Uterus (tissue), 4 donors: ENCODE measurements around the gene KLHL17. TPM values are rescaled to one million over a fixed set of nuclear protein-coding genes. Genes with fewer than 3 reads are reported as not detected.

Source experiments
- DNase-seq, 2 donors: peaks; one replicate each; pipeline ENCODE4 v3.0.0-alpha.2; 2019 to 2020
- H3K27ac ChIP-seq, 2 donors: fragments of 200-600 bp; sonication (generic); 1 replicate in 1 of 2; 2 replicates in 1 of 2; pipeline ENCODE4 v1.5.1; 2016 to 2018
- H3K27me3 ChIP-seq, 2 donors: fragments of 200-600 bp; sonication (generic); one replicate each; pipeline ENCODE4 v1.5.1; 2018 to 2019; ENCODE audit warnings: control low read depth in 1 of 2
- H3K36me3 ChIP-seq, 2 donors: fragments of 200-600 bp; sonication (generic); one replicate each; pipeline ENCODE4 v1.5.1; 2019; ENCODE audit warnings: control low read depth in 1 of 2
- H3K4me1 ChIP-seq, 2 donors: fragments of 200-600 bp; sonication (generic); one replicate each; pipeline ENCODE4 v1.5.1; 2018 to 2019; ENCODE audit warnings: control low read depth in 1 of 2
- H3K4me3 ChIP-seq, 2 donors: fragments of 200-600 bp; sonication (generic); 1 replicate in 1 of 2; 2 replicates in 1 of 2; pipeline ENCODE4 v1.5.1; 2018 to 2019; ENCODE audit warnings: mild to moderate bottlenecking in 1 of 2
- H3K9me3 ChIP-seq, 2 donors: fragments of 200-600 bp; sonication (generic); one replicate each; pipeline ENCODE4 v1.5.1; 2019; ENCODE audit warnings: control low read depth in 1 of 2
- CTCF ChIP-seq, 4 experiments: fragments of 200-600 bp in 2 of 4; fragments of 450-650 bp in 2 of 4; sonication (generic) in 2 of 4; IDR thresholded peaks; one replicate each; pipeline ENCODE4 v1.5.1; 2016 to 2019; ENCODE audit warnings: antibody characterized with exemption in 4 of 4, mild to moderate bottlenecking in 2 of 4, moderate library complexity in 1 of 4
- POLR2A ChIP-seq, 2 donors: fragments of 450-650 bp; IDR thresholded peaks; one replicate each; pipeline ENCODE4 v1.6.1; 2016; ENCODE audit warnings: antibody characterized with exemption in 2 of 2, mild to moderate bottlenecking in 1 of 2, moderate library complexity in 1 of 2
- intact Hi-C: fragments of 100-400 bp; cut with DNase I; formaldehyde crosslinking; loops from one replicate; pipeline ENCODE4 v1.15.1; 2023; ENCODE audit warnings: low total_unique reads
- total RNA-seq, 4 donors: library from RNA; depleted of rRNA in 3 of 4; stranded (reverse); fragments of >200 nt in 3 of 4; gene quantifications; one replicate each; pipeline versions ENCODE4 v1.1.0 to v1.2.4, GENCODE V29; 2014 to 2023
- donor health status: DM: yes; HTN: yes; CAD: no.

KLHL17 gene
- total RNA-seq, 4 donors from 2014 or later: 1.8 to 15.3 (median 9.6) TPM

GRCh38 chr1:959731-960362, 537 bp upstream of the KLHL17 start:
- peaks cover 8 to 13% of the 10 kb centered on the region in 2 donors for H3K4me1 ChIP-seq
- intact Hi-C loops: no loop called here
- peak overlapping the region; percentile 7 to 25 for H3K27ac ChIP-seq

GRCh38 chr1:961132-961669, 817 bp downstream of the KLHL17 start:
- no peaks in the 10 kb centered on the region for H3K36me3 ChIP-seq
- H3K4me1 ChIP-seq: peaks cover 8 to 18% of the 10 kb centered on the region in 2 donors
- TF ChIP-seq CTCF (IDR thresholded peaks at IDR 0.05): no peak
- TF ChIP-seq POLR2A (IDR thresholded peaks at IDR 0.05): peak in 1 of 2 donors; percentile 4

More at GRCh38 chr1:959731-960362, 537 bp upstream of the KLHL17 start:
- Histone ChIP-seq H3K36me3 (no peaks in the 10 kb centered on the region), H3K9me3 (no peaks in the 10 kb centered on the region), H3K4me3 (peak overlapping the region; percentile 46 to 62), H3K27me3 (no peaks in the 10 kb centered on the region)
- TF ChIP-seq CTCF (IDR thresholded peaks at IDR 0.05): no peak
- no peak for TF ChIP-seq POLR2A (IDR thresholded peaks at IDR 0.05)
- DNase-seq: no peak

GRCh38 chr1:962381-963300, 2.3 kb downstream of the KLHL17 start:
- Histone ChIP-seq H3K27me3 (no peaks in the 10 kb centered on the region), H3K4me1 (peaks cover 5 to 19% of the 10 kb centered on the region in 2 donors), H3K27ac (no peak overlapping the region), H3K36me3 (no peaks in the 10 kb centered on the region), H3K4me3 (no peak overlapping the region), H3K9me3 (no peaks in the 10 kb centered on the region)
- DNase-seq: no peak
- TF ChIP-seq POLR2A (IDR thresholded peaks at IDR 0.05) (no peak), CTCF (IDR thresholded peaks at IDR 0.05) (no peak)
- intact Hi-C loops: no loop called here

More at GRCh38 chr1:961132-961669, 817 bp downstream of the KLHL17 start:
- intact Hi-C loops: no loop called here
- Histone ChIP-seq H3K27me3 (no peaks in the 10 kb centered on the region), H3K4me3 (peak overlapping the region; percentile 46 to 62), H3K27ac (no peak overlapping the region), H3K9me3 (no peaks in the 10 kb centered on the region)
- no peak for DNase-seq

GRCh38 chr1:963301-963651, 2.9 kb downstream of the KLHL17 start:
- H3K27ac ChIP-seq: no peak overlapping the region
- H3K4me1 ChIP-seq: peaks cover 0 to 13% of the 10 kb centered on the region in 2 donors
- TF ChIP-seq POLR2A (IDR thresholded peaks at IDR 0.05) (no peak), CTCF (IDR thresholded peaks at IDR 0.05) (no peak)

More at GRCh38 chr1:963301-963651, 2.9 kb downstream of the KLHL17 start:
- no peak overlapping the region for H3K4me3 ChIP-seq
- no peaks in the 10 kb centered on the region for H3K36me3 ChIP-seq
- H3K9me3 ChIP-seq: no peaks in the 10 kb centered on the region
- H3K27me3 ChIP-seq: no peaks in the 10 kb centered on the region
- intact Hi-C loops: no loop called here
- DNase-seq: no peak
